Calu3 (cell line): ENCODE data around the gene PPFIBP2. TPM values are rescaled to one million over a fixed set of nuclear protein-coding genes. Genes with fewer than 3 reads are reported as not detected.

Source experiments
- BruUV-seq: library from RNA; stranded (reverse); fragments of 400-500 nt; replicated peaks from 2 replicates; lab custom pipeline; 2021; lab: Mats Ljungman, UMichigan
- CTCF ChIA-PET: fragments of 300-600 bp; sonication (Branson Sonifier 250); formaldehyde crosslinking; loops from one replicate; lab custom pipeline; 2022; ENCODE audit warnings: antibody characterized with exemption; lab: Charles Lee
- DNase-seq: peaks from one replicate; pipeline ENCODE4 v3.0.0; 2022
- H3K27ac Mint-ChIP-seq: one replicate; pipeline ENCODE4 v1.8.0; 2022; ENCODE audit warnings: mixed read lengths; ENCODE audit not compliant: unreplicated experiment
- H3K27me3 Mint-ChIP-seq: one replicate; pipeline ENCODE4 v1.8.0; 2022; ENCODE audit warnings: mixed read lengths; ENCODE audit not compliant: unreplicated experiment
- H3K36me3 Mint-ChIP-seq: one replicate; pipeline ENCODE4 v1.8.0; 2022; ENCODE audit warnings: mild to moderate bottlenecking, moderate library complexity, mixed read lengths; ENCODE audit not compliant: insufficient read depth, unreplicated experiment
- H3K4me1 Mint-ChIP-seq: one replicate; pipeline ENCODE4 v1.8.0; 2022; ENCODE audit warnings: mild to moderate bottlenecking, low read depth, mixed read lengths; ENCODE audit not compliant: unreplicated experiment
- H3K4me3 Mint-ChIP-seq: one replicate; pipeline ENCODE4 v1.8.0; 2022; ENCODE audit warnings: mild to moderate bottlenecking, low read depth, moderate library complexity, mixed read lengths; ENCODE audit not compliant: unreplicated experiment
- H3K9me3 Mint-ChIP-seq: one replicate; pipeline ENCODE4 v1.8.0; 2022; ENCODE audit warnings: low read depth, mixed read lengths; ENCODE audit not compliant: unreplicated experiment
- CTCF ChIP-seq: fragments of 200-600 bp; IDR thresholded peaks from one replicate; pipeline ENCODE4 v1.8.0; 2022; ENCODE audit warnings: antibody characterized with exemption; ENCODE audit not compliant: unreplicated experiment
- intact Hi-C: fragments of 100-400 bp; cut with micrococcal nuclease; formaldehyde crosslinking; loops from one replicate; pipeline ENCODE4 v1.10.0; 2022; ENCODE audit not compliant: unreplicated experiment
- total RNA-seq: library from RNA; stranded (reverse); gene quantifications from 2 replicates; pipeline ENCODE4 v1.2.3, GENCODE V29; 2022

Gene PPFIBP2
- total RNA-seq, 1 experiment from 2014 or later: 28.5 TPM

GRCh38 chr11:7577291-7578190 lies 63.7 kb downstream of the PPFIBP2 start:
- intact Hi-C loops: no loop called here
- no peaks in the 10 kb centered on the region for H3K27me3 Mint-ChIP-seq
- peak overlapping the region; percentile 40 for H3K4me3 Mint-ChIP-seq
- H3K4me1 Mint-ChIP-seq: peaks cover 70% of the 10 kb centered on the region
- BruUV-seq: no TSS peak
- H3K36me3 Mint-ChIP-seq: peaks cover 9% of the 10 kb centered on the region
- H3K27ac Mint-ChIP-seq: peak overlapping the region; percentile 73
- no peaks in the 10 kb centered on the region for H3K9me3 Mint-ChIP-seq
- CTCF ChIA-PET: interaction anchor here (0.6 to 1.9 kb wide), 5 partner anchors 20 to 108 kb away, joined by 3 to 13 read pairs (median 4); no protein-coding TSS in a partner anchor
- no peak for TF ChIP-seq CTCF
- no peak for DNase-seq

- TF ChIP-seq CTCF: no peak
- peak overlapping the region; percentile 40 for H3K4me3 Mint-ChIP-seq
- intact Hi-C loops: no loop called here
- H3K27ac Mint-ChIP-seq: peak overlapping the region; percentile 73
- no peaks in the 10 kb centered on the region for H3K9me3 Mint-ChIP-seq
- no peak for DNase-seq
- peaks cover 6% of the 10 kb centered on the region for H3K27me3 Mint-ChIP-seq
- no TSS peak for BruUV-seq
- peaks cover 62% of the 10 kb centered on the region for H3K4me1 Mint-ChIP-seq
- peaks cover 9% of the 10 kb centered on the region for H3K36me3 Mint-ChIP-seq
- CTCF ChIA-PET: interaction anchor here (0.6 to 1.0 kb wide), 3 partner anchors 19 to 109 kb away, joined by 3 to 5 read pairs (median 4); no protein-coding TSS in a partner anchor
These were observed 64.6 kb downstream of the PPFIBP2 start for GRCh38 chr11:7578276-7578955.

- Mint-ChIP-seq H3K27me3 (peaks cover 8% of the 10 kb centered on the region), H3K9me3 (no peaks in the 10 kb centered on the region), H3K36me3 (peaks cover 9% of the 10 kb centered on the region), H3K4me1 (peaks cover 52% of the 10 kb centered on the region), H3K4me3 (no peak overlapping the region), H3K27ac (no peak overlapping the region)
- no TSS peak for BruUV-seq
- intact Hi-C loops: no loop called here
- TF ChIP-seq CTCF: no peak
- no peak for DNase-seq
- CTCF ChIA-PET: no interaction called here
These were observed 65.6 kb downstream of the PPFIBP2 start for GRCh38 chr11:7579361-7579791.

GRCh38 chr11:7581021-7581590 lies 67.3 kb downstream of the PPFIBP2 start:
- BruUV-seq: no TSS peak
- Mint-ChIP-seq H3K4me1 (peaks cover 35% of the 10 kb centered on the region), H3K27ac (no peak overlapping the region), H3K4me3 (no peak overlapping the region), H3K36me3 (peaks cover 6% of the 10 kb centered on the region), H3K9me3 (no peaks in the 10 kb centered on the region), H3K27me3 (peaks cover 8% of the 10 kb centered on the region)
- CTCF ChIA-PET: no interaction called here
- no peak for DNase-seq
- intact Hi-C loops: no loop called here
- TF ChIP-seq CTCF: no peak
